Posterior vena cava (tissue), 2 donors: ENCODE data around the gene GPANK1. TPM values are rescaled to one million over a fixed set of nuclear protein-coding genes. Genes with fewer than 3 reads are reported as not detected.

ENCODE experiments used
- DNase-seq: peaks from one replicate; pipeline ENCODE4 v3.0.0-alpha.2; 2020; ENCODE audit warnings: low spot score
- intact Hi-C, 2 donors: fragments of 100-400 bp; cut with DNase I; formaldehyde crosslinking; loops; one replicate each; pipeline versions ENCODE4 v1.14.1 to v1.14.2; 2022 to 2023
- total RNA-seq, 2 donors: library from RNA; stranded (reverse); fragmentation: NEBNext Ultra II Directional; extraction: Animal tissue kit (Norgen Biotek cat#: 25700); gene quantifications; one replicate each; pipeline ENCODE4 v1.2.1, GENCODE V29; 2021
- donor health status: DM: yes; HTN: yes; CAD: no.
- donor health status: DM: yes; HTN: yes; CAD: no.

GPANK1 gene
- total RNA-seq, 2 donors from 2014 or later, result 7.8 to 10.1 TPM

DNA sequence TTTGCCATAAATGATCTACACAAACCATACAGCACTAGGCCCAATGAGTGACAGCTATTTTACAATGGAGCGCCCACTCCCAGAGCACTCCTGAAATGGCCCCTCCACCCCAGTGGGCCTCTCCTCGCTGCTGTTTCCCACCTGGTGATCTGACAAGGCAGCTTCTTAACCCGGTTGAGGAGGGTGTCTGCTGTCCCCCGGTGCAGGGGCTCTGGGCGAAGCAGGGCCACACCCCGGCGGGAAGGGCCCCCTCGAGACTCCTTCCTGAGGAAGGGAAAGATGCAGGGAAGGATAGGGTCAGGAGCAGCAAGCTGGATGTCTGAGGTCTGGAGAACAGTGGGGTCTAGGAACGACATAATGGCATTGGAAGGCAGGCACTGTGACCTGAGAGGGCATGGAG is 28.1 kb upstream of the GPANK1 start:
- DNase-seq, result no peak
- intact Hi-C loops, result no loop called here

DNA sequence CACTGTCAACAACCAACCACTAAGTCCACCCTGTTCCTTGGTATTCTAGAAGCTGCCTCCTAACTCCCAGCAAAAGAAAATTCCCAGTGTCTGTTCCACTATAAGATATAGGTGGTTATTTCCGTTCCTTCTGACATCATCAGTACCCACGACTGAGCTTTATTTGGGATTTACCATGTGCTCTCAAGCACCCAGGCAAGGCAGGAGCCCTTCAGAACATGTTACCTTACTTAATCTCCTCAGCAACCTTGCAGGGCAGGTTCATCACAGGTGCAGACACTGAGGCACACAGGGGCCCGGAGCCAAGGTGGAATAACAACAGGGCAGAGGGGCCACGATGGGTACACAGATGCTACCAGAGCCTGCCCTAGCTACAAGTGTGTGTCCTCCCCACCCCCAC is 27.6 kb upstream of the GPANK1 start:
- intact Hi-C loops, result no loop called here
- DNase-seq, result no peak

DNA sequence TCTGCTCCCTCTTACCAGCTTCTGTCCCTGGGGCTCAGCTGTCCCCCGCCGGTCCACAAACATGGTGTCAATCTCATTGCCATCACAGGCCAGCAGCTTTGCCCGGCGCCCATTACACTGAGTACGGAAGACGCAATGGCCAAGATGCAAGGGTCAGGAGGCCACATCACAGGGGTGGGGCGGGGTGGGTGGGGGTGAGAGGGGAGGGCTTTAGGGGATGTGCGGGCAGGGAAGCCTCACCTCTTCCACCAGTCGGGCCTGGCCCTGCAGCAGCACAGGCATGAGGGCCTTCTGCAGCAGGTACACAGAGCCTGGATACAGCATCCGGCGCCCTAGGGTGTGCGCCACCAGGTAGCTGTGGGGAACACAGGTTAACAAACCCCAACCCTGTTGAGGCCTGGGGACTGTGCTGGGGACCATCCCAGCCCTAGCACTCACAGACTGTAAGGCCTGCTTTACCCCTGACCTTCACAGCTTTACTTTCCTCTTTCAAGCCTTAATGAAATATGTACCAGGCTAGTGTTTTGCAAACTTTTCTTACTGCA is 26.8 kb upstream of the GPANK1 start:
- intact Hi-C loops, result no loop called here

DNA sequence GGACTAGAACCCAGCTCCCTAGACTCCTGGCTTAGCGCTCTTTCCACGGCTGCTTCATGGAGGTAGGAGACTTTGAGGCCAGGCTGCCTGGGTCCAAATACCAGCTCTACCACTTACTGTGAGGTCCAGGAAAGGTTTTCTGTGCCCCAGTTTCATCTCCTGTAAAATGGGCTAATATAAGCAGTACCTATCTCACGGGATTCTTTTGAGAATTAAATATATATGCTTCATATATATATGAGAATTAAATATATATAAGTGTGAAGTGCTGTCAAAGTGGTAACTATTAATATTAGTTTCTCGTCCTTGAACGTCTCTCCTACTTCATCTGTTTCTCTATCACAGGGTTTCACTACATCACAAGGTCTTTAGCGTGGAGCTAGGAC is 26.3 kb upstream of the GPANK1 start:
- no peak for DNase-seq
- intact Hi-C loops, result no loop called here

More for the DNA sequence above, 26.8 kb upstream of the GPANK1 start:
- peak; percentile 76 for DNase-seq

DNA sequence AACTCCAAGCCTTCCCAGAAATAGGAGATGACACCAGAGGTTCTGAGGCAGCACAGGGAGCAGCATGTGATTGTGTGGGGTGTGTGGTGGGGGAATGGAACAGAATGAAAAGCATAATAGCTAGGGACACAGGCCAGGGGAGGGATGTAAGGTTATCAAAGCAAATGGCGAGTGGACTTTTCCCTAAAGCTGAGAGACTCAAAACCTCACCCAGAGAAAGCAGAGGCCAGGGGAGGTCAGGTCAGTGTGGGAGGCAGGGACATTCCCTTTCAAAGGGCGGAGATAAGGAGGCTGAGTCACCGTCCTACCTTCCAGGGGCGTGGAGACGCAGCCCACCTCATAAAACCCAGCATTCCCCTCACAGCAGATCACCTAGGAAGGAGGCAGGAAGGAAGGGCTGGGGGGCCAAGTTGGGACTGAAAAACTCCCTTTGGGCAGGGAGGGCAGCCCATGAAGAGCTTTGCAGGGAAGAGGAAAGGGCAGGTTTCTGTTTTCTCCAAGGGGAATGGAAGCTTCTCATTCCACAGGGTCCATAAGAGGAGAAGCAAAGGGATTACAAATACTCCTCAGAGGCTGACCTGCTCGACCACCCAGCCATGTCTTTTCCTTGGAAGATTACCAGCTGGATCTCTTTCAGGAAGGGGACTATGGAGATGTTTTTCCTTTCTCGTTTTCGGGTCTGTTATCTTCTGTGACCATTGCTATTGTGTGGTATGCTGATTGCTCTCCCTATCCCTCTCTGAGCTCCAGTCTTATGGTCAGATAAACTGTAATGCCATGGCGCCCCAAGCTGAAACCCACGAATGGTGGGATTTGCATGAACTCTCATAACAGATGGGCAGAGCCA is 25.7 kb upstream of the GPANK1 start:
- intact Hi-C loops, result no loop called here
- peak; percentile 66 for DNase-seq

DNA sequence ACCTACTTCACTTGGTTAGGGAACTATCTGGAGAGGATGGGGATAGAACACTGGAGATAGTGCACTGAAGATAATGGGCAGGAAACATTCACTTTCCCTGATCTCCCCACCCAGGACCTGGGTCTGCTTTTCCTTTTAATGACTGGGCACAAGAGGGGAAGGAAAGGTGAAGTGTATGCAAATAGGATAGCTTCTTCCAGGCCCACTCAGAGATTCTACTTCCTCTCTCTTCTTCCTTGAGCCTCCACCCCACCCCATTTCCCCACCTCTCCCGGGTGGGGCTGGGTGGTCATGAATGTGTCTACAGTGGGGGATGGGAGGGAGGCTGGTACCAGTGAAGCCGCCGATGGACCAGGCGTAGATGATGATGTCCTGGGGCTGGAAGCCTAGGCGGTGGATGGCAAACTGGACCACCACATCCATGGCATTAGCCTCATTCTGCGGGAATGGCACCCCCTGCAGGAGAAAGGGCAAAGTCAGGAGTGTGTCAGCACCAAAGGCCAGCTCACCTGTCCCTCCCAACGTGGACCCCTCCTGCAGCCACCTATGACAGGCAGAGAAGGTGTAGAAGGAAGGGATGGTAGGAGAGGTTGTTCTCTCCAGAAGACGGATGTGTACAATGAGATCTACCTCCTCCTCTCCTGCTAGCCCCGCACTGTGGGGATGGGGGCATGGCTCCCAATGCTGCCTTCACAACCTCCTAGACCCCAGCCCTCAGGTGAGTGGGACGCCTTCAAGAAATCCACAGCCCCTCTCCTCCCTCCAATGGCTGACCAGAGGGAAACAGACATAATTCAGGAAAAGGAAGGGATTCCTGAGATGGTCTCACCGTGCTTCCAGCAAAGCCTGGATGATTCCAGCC is 24.7 kb upstream of the GPANK1 start:
- DNase-seq, result no peak
- intact Hi-C loops, result loop anchor here in 1 of 2 donors (10.0 kb wide), 1 partner anchor 145 kb away; no protein-coding TSS in a partner anchor

DNA sequence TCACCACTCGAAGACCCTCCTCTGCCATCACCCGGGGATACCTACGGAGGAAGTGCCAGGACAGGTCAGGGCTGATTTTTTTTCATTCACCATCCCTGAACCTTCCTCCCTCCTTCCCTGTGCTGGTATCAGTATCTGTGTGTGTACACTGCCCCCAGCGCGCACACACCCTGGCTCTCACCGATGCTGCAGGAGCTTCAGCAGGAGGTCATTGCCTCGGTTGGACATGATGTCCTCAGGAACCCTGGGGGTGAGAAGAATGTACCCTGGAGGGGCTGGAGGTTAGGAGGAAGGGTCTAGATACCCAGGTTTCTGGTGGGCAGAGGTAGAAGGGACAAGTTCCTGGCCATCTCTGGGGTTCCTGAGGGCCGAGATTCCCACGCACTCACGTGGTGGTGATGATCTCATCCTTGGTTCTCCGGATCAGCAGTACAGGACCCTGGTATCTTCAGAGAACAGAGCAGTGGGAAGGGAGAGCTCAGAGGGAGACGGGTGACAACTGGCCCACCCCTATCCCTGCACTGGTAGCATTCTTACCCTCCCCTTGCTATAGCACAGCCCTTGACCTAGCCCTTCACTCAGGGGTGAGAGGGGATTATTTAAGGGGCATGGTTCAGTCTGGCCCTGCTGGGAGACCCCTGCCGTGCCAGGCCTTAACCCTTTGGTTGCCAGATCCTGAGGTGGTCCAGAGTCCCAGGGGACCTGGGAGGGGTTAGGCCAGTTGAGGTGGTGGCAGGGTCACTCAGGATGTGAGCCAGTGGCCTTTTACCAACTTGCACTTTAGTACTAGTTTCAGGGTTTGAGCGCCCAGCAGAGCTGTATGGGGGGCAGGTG is 23.3 kb upstream of the GPANK1 start:
- peak; percentile 64 for DNase-seq
- intact Hi-C loops, result loop anchor here in 1 of 2 donors (10.0 kb wide), 1 partner anchor 147 kb away; no protein-coding TSS in a partner anchor

DNA sequence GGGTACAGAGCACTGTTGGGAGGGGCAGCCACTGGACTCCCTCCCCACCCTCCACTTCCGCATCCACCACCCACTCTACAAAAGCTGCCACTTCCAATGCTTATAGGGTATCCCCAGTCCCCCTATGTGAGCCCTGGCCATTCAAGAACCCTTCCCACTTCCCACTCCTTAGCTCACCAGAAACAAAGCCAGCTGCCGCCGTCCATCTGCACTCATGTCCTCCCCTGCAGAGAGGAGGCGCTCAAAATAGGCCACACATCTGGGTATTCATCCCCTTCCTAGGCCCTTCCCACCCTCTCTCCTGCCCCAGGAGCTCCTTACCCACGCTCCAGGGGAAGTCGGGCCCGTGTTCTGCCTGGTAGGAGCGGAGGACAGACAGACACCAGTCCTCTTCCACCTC is 22.5 kb upstream of the GPANK1 start:
- intact Hi-C loops, result loop anchor here in 1 of 2 donors (10.0 kb wide), 1 partner anchor 147 kb away; no protein-coding TSS in a partner anchor
- DNase-seq, result no peak

DNA sequence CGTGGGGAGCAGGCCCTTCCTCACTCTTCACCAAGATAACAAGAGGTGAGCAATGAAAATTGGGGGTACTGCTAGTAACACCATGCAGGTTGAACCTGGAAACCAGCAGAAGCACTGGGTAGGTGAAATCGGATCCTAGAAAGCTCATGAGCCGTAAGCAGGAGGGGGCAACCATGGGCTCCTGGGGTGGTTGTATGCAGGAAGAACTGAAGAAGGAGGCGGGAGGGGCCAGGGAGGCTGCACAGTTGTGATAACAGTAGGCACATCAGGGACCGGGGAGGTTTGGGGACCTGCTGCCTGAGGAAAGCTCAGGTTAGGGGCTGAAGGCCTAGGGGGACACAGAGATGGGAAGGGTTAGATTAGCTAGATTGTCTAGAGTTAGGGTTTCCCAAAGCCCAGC is 21.7 kb upstream of the GPANK1 start:
- intact Hi-C loops, result loop anchor here in 1 of 2 donors (10.0 kb wide), 1 partner anchor 148 kb away; no protein-coding TSS in a partner anchor

DNA sequence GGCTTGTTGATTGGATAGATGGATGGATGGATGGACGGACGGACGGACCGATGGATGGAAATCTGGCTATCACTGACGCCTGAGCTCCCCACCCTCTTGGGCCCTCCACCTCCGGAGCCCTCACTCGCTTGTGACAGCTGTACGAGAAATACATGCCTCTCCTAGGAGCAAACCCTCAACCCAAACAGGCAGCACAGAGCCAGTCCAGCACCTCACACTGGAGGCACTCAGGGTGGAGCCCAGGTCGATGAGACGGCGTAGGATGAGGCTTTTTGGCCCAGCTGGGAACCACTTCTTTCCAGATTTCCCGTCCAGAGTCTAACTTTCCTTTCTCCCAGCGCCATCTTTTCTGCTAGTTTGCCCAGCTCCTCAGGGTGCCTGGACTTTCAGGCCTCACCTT is 18.8 kb upstream of the GPANK1 start:
- DNase-seq, result no peak
- intact Hi-C loops, result loop anchor here (5.0 to 10.0 kb wide), 2 partner anchors 149 to 151 kb away; no protein-coding TSS in a partner anchor

More for the DNA sequence above, 21.7 kb upstream of the GPANK1 start:
- DNase-seq, result no peak

DNA sequence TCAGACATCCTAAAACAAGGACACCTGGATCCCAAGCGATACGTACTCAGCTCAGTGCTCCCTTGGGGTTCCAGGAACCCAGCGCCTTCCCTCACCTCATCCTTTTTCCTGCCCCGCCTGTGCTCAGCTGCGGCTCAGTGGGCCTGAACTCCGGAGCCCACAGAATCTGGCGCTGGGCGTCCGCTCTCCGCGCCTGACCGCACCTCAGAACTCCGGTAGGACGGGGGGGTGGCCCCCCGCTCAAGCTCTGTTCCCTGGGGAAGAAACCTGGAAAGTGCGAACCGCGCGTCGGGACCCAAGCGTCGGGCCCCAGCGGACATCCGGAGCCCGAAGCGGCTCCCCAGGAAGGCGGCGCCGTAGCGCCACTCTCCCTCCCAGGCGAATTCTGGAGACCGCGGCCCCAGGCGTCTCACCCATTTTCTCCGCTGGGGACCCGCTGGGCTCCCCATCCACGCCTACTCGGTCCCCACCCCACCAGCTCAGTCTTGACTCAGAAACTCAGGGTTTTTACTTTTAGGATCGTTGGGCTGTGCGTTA is 16.4 kb upstream of the GPANK1 start:
- intact Hi-C loops, result loop anchor here (5.0 to 10.0 kb wide), 2 partner anchors 151 to 154 kb away; no protein-coding TSS in a partner anchor
- no peak for DNase-seq

DNA sequence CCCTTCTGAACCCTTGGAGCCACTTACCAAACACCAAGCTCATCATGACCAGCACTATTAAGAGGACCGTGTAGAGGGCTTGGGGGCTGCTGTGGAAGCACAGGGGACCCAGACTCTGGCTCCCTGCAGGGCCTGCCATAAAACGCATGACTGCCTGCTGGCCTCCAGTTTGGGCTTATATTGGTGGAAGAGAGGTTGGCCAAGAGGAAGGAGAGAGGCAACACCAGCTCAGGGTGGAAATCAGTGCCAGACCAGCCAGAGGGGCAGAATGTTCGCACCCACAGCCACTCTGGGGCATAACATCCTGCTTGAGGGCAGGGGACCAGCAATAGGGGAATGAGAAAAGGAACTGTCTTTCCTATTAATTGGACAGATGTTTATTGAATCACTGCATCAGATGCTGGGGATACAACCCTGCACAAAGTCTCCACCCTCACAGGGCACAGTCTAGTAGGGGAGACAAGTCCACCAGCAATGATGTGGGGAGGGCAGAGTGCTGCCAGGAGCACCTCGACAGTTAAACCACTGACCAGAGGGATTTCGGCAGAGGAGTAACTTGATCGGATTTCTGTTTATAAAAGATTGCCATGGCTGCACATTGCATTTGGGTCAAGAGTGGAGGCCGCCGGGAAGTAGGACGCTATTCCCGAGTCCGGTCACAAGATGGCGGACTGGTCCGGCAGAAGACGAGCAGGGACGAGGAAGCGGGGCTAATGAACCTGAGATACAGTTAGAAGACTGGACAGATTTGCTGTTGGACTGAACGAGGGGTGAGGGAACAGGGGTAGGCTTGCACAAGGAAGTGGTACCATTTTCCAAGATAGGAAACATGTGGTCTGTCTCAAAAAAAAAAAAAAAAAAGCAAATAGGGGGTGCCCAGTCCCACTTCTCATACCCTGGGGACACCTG is 15.7 kb upstream of the GPANK1 start, which contains the start of gene LY6G5C:
Gene LY6G5C, minus strand, starts transcription at position 842 of the 909 bp plus-strand sequence. Its CDS starts 694 bp downstream, at position 148.
- peak; percentile 95 for DNase-seq
- intact Hi-C loops, result loop anchor here (5.0 to 10.0 kb wide), 2 partner anchors 152 to 154 kb away; no protein-coding TSS in a partner anchor

DNA sequence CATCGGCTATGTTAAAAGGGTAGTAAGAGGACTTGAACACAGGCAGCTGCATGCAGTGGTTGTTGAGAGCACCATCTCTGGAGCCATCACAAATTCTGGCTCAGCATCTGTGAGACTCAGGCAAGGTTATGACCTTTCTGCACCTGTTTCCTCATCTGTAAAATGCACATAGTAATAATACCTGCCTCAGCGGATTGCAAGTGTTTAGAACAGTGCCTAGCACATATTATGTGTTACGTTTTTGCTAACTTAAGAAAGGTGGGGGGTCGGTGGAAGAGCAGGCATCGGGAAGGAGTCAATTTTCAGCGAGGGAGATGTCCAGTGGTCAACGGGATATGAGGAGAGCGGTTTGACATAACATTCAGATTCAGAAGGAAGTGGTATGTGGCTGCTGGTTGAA is 13.2 kb upstream of the GPANK1 start:
- no peak for DNase-seq
- intact Hi-C loops, result loop anchor here in 1 of 2 donors (5.0 kb wide), 1 partner anchor 274 kb away; no protein-coding TSS in a partner anchor

DNA sequence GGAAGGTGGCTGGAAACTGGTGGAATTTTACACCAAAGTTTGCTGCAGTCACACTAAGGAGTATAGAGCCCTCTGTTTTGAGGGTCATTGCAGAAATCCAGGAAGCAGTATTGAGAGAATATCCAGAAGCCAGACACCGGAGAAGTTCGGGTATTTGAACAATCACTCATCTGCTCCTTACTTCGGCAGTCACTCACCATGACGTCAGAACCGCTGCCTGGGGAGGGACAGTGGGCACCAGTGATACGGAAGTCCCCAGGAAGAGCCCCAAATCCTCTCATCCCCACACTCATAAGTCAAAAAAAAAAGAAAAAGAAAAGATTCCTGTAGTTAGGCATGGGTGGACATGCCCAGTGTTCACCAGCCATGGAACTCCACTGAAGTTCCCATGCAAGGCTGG is 12.1 kb upstream of the GPANK1 start:
- intact Hi-C loops, result loop anchor here in 1 of 2 donors (5.0 kb wide), 1 partner anchor 275 kb away; no protein-coding TSS in a partner anchor
- no peak for DNase-seq

DNA sequence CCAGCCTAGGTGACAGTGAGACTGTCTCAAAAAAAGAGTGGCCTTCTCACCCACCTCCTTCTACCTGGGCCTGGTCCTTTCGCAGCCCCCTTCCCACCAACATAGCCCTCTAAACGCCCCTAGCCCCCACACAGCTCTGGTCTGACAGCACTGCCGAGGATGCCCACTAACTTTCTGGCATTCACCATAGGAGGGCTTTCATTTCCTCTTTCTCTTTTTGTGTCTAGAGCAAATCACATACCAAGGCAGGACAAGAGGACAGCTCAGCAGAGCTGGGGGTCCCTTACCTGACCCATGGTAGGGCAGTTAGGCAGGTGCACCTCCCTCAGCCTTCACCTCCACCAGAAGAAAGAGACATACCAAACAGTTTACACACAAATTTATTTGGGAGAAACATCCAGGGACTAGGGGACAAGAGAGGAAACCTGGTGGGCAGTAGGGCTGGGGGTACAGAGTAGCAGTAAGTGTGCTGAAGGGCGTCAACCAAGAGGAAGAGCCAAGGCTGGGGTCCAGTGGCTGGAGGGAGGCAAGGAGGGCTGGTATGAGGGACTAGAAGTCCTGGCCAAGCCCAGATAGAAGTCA is 11.6 kb upstream of the GPANK1 start:
- no peak for DNase-seq
- intact Hi-C loops, result loop anchor here in 1 of 2 donors (5.0 kb wide), 1 partner anchor 276 kb away; no protein-coding TSS in a partner anchor

DNA sequence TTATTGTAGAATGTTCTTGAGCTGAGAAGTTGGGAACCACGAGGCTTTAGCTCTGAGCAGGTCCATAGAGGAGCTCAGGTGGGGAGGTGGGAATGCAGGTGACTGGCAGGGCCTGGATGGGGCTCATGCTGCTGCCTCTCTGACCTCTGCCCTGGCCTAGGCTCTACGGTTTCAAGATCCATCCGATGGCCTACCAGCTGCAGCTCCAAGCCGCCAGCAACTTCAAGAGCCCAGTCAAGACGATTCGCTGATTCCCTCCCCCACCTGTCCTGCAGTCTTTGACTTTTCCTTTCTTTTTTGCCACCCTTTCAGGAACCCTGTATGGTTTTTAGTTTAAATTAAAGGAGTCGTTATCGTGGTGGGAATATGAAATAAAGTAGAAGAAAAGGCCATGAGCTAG is 4.9 kb upstream of the GPANK1 start, which contains the start of gene LY6G5B:
Gene LY6G5B, plus strand, starts transcription at position 301 of the 400 bp plus-strand sequence. CDS start 975 bp downstream, outside the sequence.
- intact Hi-C loops, result no loop called here

More for the DNA sequence above, 4.9 kb upstream of the GPANK1 start, which contains the start of gene LY6G5B:
- DNase-seq, result no peak
